Stomach smooth muscle (tissue), 2 donors: ENCODE results near the gene SWT1.
"Not testable (repeated sequence)": the region's sequence is repeated elsewhere in the genome, so short reads cannot be mapped to it uniquely, and the experiment has no call there.

Experiments
- H3K27ac ChIP-seq: one replicate; pipeline ENCODE4 v1.7.0; 2013; ENCODE audit warnings: mild to moderate bottlenecking, low read length, inconsistent platforms
- H3K27me3 ChIP-seq, 2 donors: one replicate each; pipeline ENCODE4 v1.7.0; 2013; ENCODE audit warnings: low read length in 2 of 2; ENCODE audit not compliant: insufficient read depth in 2 of 2, control insufficient read depth in 1 of 2
- H3K36me3 ChIP-seq, 2 donors: one replicate each; pipeline ENCODE4 v1.7.0; 2013; ENCODE audit warnings: low read length in 2 of 2; ENCODE audit not compliant: control insufficient read depth in 2 of 2, insufficient read depth in 2 of 2
- H3K4me1 ChIP-seq: one replicate; pipeline ENCODE4 v1.7.0; 2013; ENCODE audit warnings: low read length; ENCODE audit not compliant: control insufficient read depth, insufficient read depth
- H3K4me3 ChIP-seq, 2 donors: one replicate each; pipeline ENCODE4 v1.7.0; 2013; ENCODE audit warnings: low read length in 2 of 2
- H3K9ac ChIP-seq, 2 donors: one replicate each; pipeline ENCODE4 v1.7.0; 2013; ENCODE audit warnings: low read length in 2 of 2, mild to moderate bottlenecking in 1 of 2
- H3K9me3 ChIP-seq, 2 donors: one replicate each; pipeline ENCODE4 v1.7.0; 2013; ENCODE audit warnings: low read length in 2 of 2; ENCODE audit not compliant: control insufficient read depth in 2 of 2
- donor health status: healthy.
- donor health status: Pancreatic carcinoma.

Gene SWT1

DNA sequence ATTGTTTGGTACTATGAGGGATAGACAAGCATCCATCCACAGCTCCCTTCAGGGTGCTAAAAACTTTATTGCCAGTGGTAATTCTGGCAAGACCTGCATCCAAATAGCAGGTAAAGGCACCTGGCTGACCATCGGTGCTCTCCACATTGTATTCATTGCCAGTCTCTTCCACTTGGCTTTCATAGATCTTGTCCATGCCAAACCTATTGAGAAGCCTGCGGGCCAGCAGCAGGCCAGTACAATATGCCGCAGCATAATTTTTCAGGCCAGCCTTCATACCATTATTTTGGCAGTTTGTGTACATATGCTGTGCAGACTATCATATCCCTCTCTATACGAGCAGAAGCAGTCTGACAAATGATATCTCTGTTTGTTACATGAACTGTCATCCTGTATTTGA, 70.2 kb downstream of the SWT1 start:
- H3K4me1 ChIP-seq = no peaks in the 10 kb centered on the region
- H3K36me3 ChIP-seq = peaks cover 5 to 13% of the 10 kb centered on the region in 2 donors
- H3K27me3 ChIP-seq = no peaks in the 10 kb centered on the region
- H3K9ac ChIP-seq = no peak overlapping the region
- no peak overlapping the region for H3K4me3 ChIP-seq
- H3K27ac ChIP-seq = no peak overlapping the region
- H3K9me3 ChIP-seq = peaks cover 0 to 4% of the 10 kb centered on the region in 2 donors

DNA sequence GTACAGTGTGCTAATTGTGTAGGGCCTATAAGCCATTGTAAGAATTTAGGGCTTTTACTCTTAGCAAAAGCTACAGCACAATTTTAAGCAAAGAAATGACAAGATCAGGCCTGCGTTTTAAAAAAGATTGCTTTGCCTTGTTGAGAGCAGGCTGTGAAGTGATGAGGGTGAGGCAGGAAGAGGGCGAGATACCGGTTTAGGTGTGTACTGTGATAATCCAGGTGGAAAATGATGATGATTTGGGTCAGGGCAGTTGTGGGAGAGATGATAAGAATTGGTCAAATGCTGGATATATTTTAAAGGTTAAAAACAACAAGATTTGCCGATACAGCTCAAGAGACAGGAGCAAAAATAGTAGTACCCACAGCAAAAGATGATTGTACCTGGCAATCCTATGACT, 72.0 kb downstream of the SWT1 start:
- Histone ChIP-seq H3K4me1 (no peaks in the 10 kb centered on the region), H3K9me3 (peaks cover 0 to 2% of the 10 kb centered on the region in 2 donors), H3K9ac (no peak overlapping the region), H3K27me3 (no peaks in the 10 kb centered on the region), H3K4me3 (no peak overlapping the region), H3K27ac (no peak overlapping the region), H3K36me3 (peaks cover 0 to 5% of the 10 kb centered on the region in 2 donors)

DNA sequence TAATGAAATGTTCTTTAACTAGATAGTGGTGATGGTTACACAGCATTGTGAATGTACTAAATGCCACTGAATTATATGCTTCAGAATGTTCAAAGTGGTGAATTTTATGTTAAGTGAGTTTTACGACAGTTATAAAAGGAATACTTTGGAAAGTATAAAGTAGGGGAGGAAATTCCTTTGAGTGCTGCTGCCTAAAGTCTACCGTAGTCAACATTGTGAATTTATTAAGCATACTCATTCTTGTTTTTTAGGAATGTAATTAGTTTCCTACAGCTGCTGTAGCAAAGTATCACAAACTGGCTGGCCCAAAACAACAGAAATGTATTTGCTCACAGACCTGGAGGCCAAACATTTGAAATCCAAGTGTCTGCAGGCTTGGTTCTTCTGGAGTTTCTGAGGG, 73.0 kb downstream of the SWT1 start:
- H3K9ac ChIP-seq = no peak overlapping the region
- no peaks in the 10 kb centered on the region for H3K27me3 ChIP-seq
- H3K27ac ChIP-seq = no peak overlapping the region
- no peaks in the 10 kb centered on the region for H3K4me1 ChIP-seq
- H3K9me3 ChIP-seq = no peaks in the 10 kb centered on the region
- H3K4me3 ChIP-seq = no peak overlapping the region
- H3K36me3 ChIP-seq = peaks cover 0 to 5% of the 10 kb centered on the region in 2 donors

DNA sequence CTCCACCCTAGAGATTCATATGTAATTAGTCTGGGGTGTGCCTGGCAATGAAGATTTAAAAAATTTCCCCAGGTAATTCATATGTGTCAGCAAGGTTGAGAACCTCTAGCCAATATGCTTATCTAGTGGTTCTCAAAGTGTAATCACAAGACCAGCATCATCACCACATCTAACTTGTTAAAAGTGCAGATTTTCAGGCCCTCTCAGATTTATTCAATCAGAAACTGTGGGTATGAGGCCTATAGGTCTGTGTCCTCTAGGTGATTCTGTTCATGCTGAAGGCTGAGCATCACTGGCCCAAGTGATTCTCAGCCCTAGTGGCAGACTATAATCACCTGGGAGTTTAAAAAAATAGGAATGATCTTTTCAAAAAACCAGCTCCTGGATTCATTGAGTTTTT, 75.9 kb downstream of the SWT1 start:
- Histone ChIP-seq H3K9me3 (no peaks in the 10 kb centered on the region), H3K4me3 (no peak overlapping the region), H3K9ac (no peak overlapping the region), H3K36me3 (peaks cover 0 to 2% of the 10 kb centered on the region in 2 donors), H3K27me3 (no peaks in the 10 kb centered on the region), H3K4me1 (no peaks in the 10 kb centered on the region), H3K27ac (no peak overlapping the region)

- H3K4me1 ChIP-seq, H3K9ac ChIP-seq, H3K27me3 ChIP-seq, H3K36me3 ChIP-seq, H3K9me3 ChIP-seq, H3K27ac ChIP-seq, H3K4me3 ChIP-seq: not testable (repeated sequence)
Observed at GRCh38 chr1:185234183-185234582, 77.2 kb downstream of the SWT1 start.

GRCh38 chr1:185237176-185237575, 80.2 kb downstream of the SWT1 start:
- H3K27me3 ChIP-seq, H3K36me3 ChIP-seq, H3K4me3 ChIP-seq, H3K9ac ChIP-seq, H3K4me1 ChIP-seq, H3K27ac ChIP-seq, H3K9me3 ChIP-seq: not testable (repeated sequence)

DNA sequence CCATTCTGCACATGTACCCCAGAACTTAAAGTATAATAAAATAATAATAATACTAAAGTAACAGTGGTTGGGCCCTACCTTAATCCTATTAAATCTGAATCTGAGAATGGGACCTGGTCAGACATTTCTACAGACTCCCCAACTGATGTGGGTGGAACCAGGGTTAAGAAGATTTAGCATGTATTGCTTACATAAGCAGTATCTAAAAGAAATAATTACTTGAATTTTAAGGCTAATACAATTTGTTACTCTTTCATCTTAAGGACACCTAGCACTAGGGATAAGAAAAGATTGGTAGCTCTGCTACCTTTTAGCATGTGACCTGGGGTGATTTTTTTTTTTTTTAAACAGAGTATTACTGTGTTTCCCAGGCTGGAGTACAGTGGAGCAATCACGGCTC, 80.7 kb downstream of the SWT1 start:
- no peaks in the 10 kb centered on the region for H3K27me3 ChIP-seq
- H3K27ac ChIP-seq = no peak overlapping the region
- H3K9ac ChIP-seq = no peak overlapping the region
- no peaks in the 10 kb centered on the region for H3K4me1 ChIP-seq
- no peaks in the 10 kb centered on the region for H3K36me3 ChIP-seq
- no peaks in the 10 kb centered on the region for H3K9me3 ChIP-seq
- no peak overlapping the region for H3K4me3 ChIP-seq

DNA sequence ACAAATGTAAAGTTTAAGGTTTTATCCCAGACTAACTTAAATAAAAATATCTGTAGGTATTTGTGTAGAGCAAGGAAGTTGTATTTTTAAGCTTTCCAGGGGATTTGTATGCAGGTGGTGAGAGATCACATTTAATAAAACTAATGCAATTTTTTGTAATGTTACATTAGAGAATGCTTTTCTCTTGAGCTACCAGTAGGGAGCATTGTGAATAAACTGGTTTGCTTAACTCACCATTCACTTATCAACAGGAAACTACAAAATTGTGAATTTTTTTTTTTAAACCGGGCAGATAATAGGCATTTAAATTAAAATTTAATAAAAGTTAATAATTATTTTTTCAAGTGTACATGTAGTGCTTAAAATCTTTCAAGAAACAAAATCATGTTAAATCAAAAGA, 81.5 kb downstream of the SWT1 start:
- H3K27ac ChIP-seq = no peak overlapping the region
- no peaks in the 10 kb centered on the region for H3K4me1 ChIP-seq
- H3K4me3 ChIP-seq = no peak overlapping the region
- no peaks in the 10 kb centered on the region for H3K27me3 ChIP-seq
- no peaks in the 10 kb centered on the region for H3K9me3 ChIP-seq
- no peak overlapping the region for H3K9ac ChIP-seq
- H3K36me3 ChIP-seq = no peaks in the 10 kb centered on the region

- Histone ChIP-seq H3K27me3 (no peaks in the 10 kb centered on the region), H3K4me3 (no peak overlapping the region), H3K9me3 (no peaks in the 10 kb centered on the region), H3K27ac (no peak overlapping the region), H3K9ac (no peak overlapping the region), H3K4me1 (no peaks in the 10 kb centered on the region), H3K36me3 (no peaks in the 10 kb centered on the region)
Observed at GRCh38 chr1:185239861-185240260, 82.9 kb downstream of the SWT1 start.

DNA sequence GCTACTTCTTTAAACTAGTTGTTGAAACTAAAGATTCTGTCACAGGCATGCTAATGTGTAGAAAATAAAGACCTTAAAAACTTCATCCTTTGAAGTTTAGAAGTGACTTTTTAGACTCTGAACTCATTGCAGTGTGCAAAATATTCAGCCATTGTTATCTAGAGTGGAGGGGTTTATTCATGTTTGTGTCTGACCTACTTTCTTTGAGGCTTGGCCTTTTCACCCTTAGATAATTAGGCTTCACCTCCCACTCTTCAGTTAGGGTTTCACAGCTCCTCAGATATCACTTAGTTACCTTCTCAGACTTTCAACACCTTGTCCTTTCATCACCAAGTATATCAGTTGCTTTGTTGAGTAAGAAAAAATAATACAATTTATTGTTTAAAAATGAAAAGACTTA, 84.2 kb downstream of the SWT1 start:
- no peaks in the 10 kb centered on the region for H3K36me3 ChIP-seq
- no peak overlapping the region for H3K4me3 ChIP-seq
- H3K9me3 ChIP-seq = no peaks in the 10 kb centered on the region
- no peaks in the 10 kb centered on the region for H3K27me3 ChIP-seq
- no peak overlapping the region for H3K27ac ChIP-seq
- H3K4me1 ChIP-seq = no peaks in the 10 kb centered on the region
- H3K9ac ChIP-seq = no peak overlapping the region

GRCh38 chr1:185244015-185244747, 87.2 kb downstream of the SWT1 start:
- H3K9me3 ChIP-seq = no peaks in the 10 kb centered on the region

More at GRCh38 chr1:185244015-185244747, 87.2 kb downstream of the SWT1 start:
- no peaks in the 10 kb centered on the region for H3K36me3 ChIP-seq
- H3K4me3 ChIP-seq = no peak overlapping the region
- no peak overlapping the region for H3K9ac ChIP-seq
- no peak overlapping the region for H3K27ac ChIP-seq
- H3K27me3 ChIP-seq = no peaks in the 10 kb centered on the region
- no peaks in the 10 kb centered on the region for H3K4me1 ChIP-seq
